Measurements from ENCODE around the gene ATXN1.
A peak's percentile ranks its signal among the peaks of the same experiment; 100 is the strongest.

DNA sequence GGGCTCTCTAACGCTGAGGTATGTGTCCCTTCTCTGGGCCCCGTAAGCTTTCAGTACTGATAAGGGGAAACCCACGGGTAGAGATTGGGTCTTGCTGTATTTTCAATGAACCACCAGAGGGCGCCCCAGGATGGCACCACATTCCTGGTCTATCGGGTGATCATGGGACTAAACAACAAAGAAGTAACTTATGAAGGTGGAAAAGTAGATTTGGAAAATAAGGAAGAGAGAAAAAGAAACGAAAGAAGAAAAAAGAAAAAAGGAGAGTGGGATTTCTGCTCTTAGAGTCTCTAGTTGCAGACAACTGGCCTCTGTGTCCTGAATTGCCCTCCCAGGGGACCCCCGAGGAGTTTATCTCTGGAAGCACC is 429.1 kb downstream of the ATXN1 start:
- TF ChIP-seq, protein P1, sequence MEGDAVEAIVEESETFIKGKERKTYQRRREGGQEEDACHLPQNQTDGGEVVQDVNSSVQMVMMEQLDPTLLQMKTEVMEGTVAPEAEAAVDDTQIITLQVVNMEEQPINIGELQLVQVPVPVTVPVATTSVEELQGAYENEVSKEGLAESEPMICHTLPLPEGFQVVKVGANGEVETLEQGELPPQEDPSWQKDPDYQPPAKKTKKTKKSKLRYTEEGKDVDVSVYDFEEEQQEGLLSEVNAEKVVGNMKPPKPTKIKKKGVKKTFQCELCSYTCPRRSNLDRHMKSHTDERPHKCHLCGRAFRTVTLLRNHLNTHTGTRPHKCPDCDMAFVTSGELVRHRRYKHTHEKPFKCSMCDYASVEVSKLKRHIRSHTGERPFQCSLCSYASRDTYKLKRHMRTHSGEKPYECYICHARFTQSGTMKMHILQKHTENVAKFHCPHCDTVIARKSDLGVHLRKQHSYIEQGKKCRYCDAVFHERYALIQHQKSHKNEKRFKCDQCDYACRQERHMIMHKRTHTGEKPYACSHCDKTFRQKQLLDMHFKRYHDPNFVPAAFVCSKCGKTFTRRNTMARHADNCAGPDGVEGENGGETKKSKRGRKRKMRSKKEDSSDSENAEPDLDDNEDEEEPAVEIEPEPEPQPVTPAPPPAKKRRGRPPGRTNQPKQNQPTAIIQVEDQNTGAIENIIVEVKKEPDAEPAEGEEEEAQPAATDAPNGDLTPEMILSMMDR (IDR thresholded peaks at IDR 0.05; ENCODE audit: low read depth, low read length, poor library complexity, severe bottlenecking) = peak; percentile 90
- no peak for TF ChIP-seq EZH2phosphoT487 (IDR thresholded peaks at IDR 0.05; ENCODE audit: borderline replicate concordance, low read length)
